ENCODE data around the gene FADS2. TPM values are rescaled to one million over a fixed set of nuclear protein-coding genes. Genes with fewer than 3 reads are reported as not detected.

Gene FADS2
- total and polyA plus RNA-seq, 3 donors from 2014 or later = 73.5 to 123 (median 80.8) TPM

GRCh38 chr11:61814247-61814957 lies 13.7 kb upstream of the FADS2 start:
- no peak for TF ChIP-seq CTCF (IDR thresholded peaks at IDR 0.05)
- no peak for TF ChIP-seq POLR2A (IDR thresholded peaks at IDR 0.05)
- Histone ChIP-seq H3K4me1 (peaks cover 8% of the 10 kb centered on the region), H3K9me3 (no peaks in the 10 kb centered on the region), H3K4me3 (peak overlapping the region; percentile 57 to 68), H3K27me3 (no peaks in the 10 kb centered on the region), H3K27ac (peak overlapping the region; percentile 93 to 97), H3K36me3 (ENCODE audit: low read depth, missing control alignments) (no peaks in the 10 kb centered on the region)
- intact Hi-C loops (cut with DNase I; ENCODE audit: low total_unique reads) = no loop called here
- peak; percentile 83 for DNase-seq
- 42 to 63% methylated on average over 16 of the region's 16 CpGs for WGBS, 2 donors

- WGBS, 2 donors = 0 to 2% methylated on average over 12 to 66 of the region's 66 CpGs
- no peaks in the 10 kb centered on the region for H3K27me3 ChIP-seq
- intact Hi-C loops (cut with DNase I; ENCODE audit: low total_unique reads) = no loop called here
- DNase-seq = peak; percentile 97
- H3K27ac ChIP-seq = peak overlapping the region; percentile 93 to 97
- H3K36me3 ChIP-seq (ENCODE audit: low read depth, missing control alignments) = no peaks in the 10 kb centered on the region
- H3K4me1 ChIP-seq = peaks cover 8% of the 10 kb centered on the region
- H3K4me3 ChIP-seq = peak overlapping the region; percentile 57 to 68
- peak in 2 of 3 experiments; percentile 8 to 33 for TF ChIP-seq CTCF (IDR thresholded peaks at IDR 0.05)
- peak; percentile 95 for TF ChIP-seq POLR2A (IDR thresholded peaks at IDR 0.05)
- H3K9me3 ChIP-seq = no peaks in the 10 kb centered on the region
These were observed 12.9 kb upstream of the FADS2 start for GRCh38 chr11:61814958-61815789.

GRCh38 chr11:61815790-61816735 lies 12.0 kb upstream of the FADS2 start:
- peaks cover 8% of the 10 kb centered on the region for H3K4me1 ChIP-seq
- DNase-seq = peak; percentile 62
- H3K9me3 ChIP-seq = no peaks in the 10 kb centered on the region
- H3K36me3 ChIP-seq (ENCODE audit: low read depth, missing control alignments) = no peaks in the 10 kb centered on the region
- TF ChIP-seq CTCF (IDR thresholded peaks at IDR 0.05) (no peak), POLR2A (IDR thresholded peaks at IDR 0.05) (no peak)
- intact Hi-C loops (cut with DNase I; ENCODE audit: low total_unique reads) = no loop called here
- WGBS, 2 donors = 1% methylated on average over 38 to 69 of the region's 69 CpGs
- H3K4me3 ChIP-seq = peak overlapping the region; percentile 57 to 68
- no peaks in the 10 kb centered on the region for H3K27me3 ChIP-seq
- peak overlapping the region; percentile 93 to 97 for H3K27ac ChIP-seq

GRCh38 chr11:61816736-61817455 lies 11.2 kb upstream of the FADS2 start, which contains the start of gene FADS1:
FADS1 (minus strand) TSS chr11:61817003; CDS start chr11:61816929, 74 bp downstream.
- no peaks in the 10 kb centered on the region for H3K27me3 ChIP-seq
- intact Hi-C loops (cut with DNase I; ENCODE audit: low total_unique reads) = no loop called here
- no peaks in the 10 kb centered on the region for H3K9me3 ChIP-seq
- TF ChIP-seq POLR2A (IDR thresholded peaks at IDR 0.05) = no peak
- TF ChIP-seq CTCF (IDR thresholded peaks at IDR 0.05) = peak; percentile 30 to 46 (median 43)
- peak; percentile 94 for DNase-seq
- H3K4me1 ChIP-seq = peaks cover 8% of the 10 kb centered on the region
- peak within 1 kb of the TSS; percentile 93 to 97 for H3K27ac ChIP-seq
- no peaks in the 10 kb centered on the region for H3K36me3 ChIP-seq (ENCODE audit: low read depth, missing control alignments)
- WGBS, 2 donors = 0 to 1% methylated on average over 5 to 23 of the region's 73 CpGs
- H3K4me3 ChIP-seq = peak within 1 kb of the TSS; percentile 57 to 68
